Peyer's patch (tissue), 4 donors: ENCODE measurements around the gene FARS2. TPM values are rescaled to one million over a fixed set of nuclear protein-coding genes. Genes with fewer than 3 reads are reported as not detected.

ENCODE experiments used
- DNase-seq, 3 donors: peaks; one replicate each; pipeline ENCODE4 v3.0.0-alpha.2; 2017 to 2019
- H3K27ac ChIP-seq, 4 donors: fragments of 200-600 bp; sonication (generic); one replicate each; pipeline ENCODE4 v1.5.1; 2016 to 2019
- H3K27me3 ChIP-seq, 2 donors: fragments of 200-600 bp; sonication (generic); one replicate each; pipeline ENCODE4 v1.5.1; 2019
- H3K36me3 ChIP-seq, 3 donors: fragments of 200-600 bp; sonication (generic); one replicate each; pipeline ENCODE4 v1.5.1; 2016 to 2019
- H3K4me1 ChIP-seq, 4 donors: fragments of 200-600 bp; sonication (generic); one replicate each; pipeline ENCODE4 v1.5.1; 2016 to 2019
- H3K4me3 ChIP-seq, 4 donors: fragments of 200-600 bp; sonication (generic); 1 replicate in 3 of 4; 2 replicates in 1 of 4; pipeline ENCODE4 v1.5.1; 2016 to 2019; ENCODE audit warnings: mild to moderate bottlenecking in 1 of 4
- H3K9me3 ChIP-seq, 4 donors: fragments of 200-600 bp; sonication (generic); one replicate each; pipeline ENCODE4 v1.5.1; 2016 to 2019; ENCODE audit warnings: mild to moderate bottlenecking in 1 of 4
- POLR2A ChIP-seq, 2 donors: fragments of 450-650 bp; IDR thresholded peaks; one replicate each; pipeline ENCODE4 v1.5.1; 2017; ENCODE audit warnings: antibody characterized with exemption in 2 of 2, mild to moderate bottlenecking in 2 of 2, moderate library complexity in 2 of 2
- total RNA-seq, 4 donors: library from RNA; depleted of rRNA; stranded (reverse); fragments of >200 nt; gene quantifications; one replicate each; pipeline ENCODE4 v1.1.0, GENCODE V29; 2016
- TF ChIP-seq, protein P1 (sequence below), 6 experiments: fragments of 450-650 bp in 4 of 6; fragments of 200-600 bp in 2 of 6; sonication (generic) in 1 of 6; IDR thresholded peaks; one replicate each; pipeline ENCODE4 v1.5.1; 2017 to 2019; ENCODE audit warnings: antibody characterized with exemption in 6 of 6, mild to moderate bottlenecking in 3 of 6, moderate library complexity in 1 of 6

FARS2 gene
- total RNA-seq, 4 donors from 2014 or later = 9.5 to 42.1 (median 17.1) TPM

- Histone ChIP-seq H3K36me3 (no peaks in the 10 kb centered on the region), H3K9me3 (no peaks in the 10 kb centered on the region)
Observed at GRCh38 chr6:5425267-5425666, 164.0 kb downstream of the FARS2 start.

DNA sequence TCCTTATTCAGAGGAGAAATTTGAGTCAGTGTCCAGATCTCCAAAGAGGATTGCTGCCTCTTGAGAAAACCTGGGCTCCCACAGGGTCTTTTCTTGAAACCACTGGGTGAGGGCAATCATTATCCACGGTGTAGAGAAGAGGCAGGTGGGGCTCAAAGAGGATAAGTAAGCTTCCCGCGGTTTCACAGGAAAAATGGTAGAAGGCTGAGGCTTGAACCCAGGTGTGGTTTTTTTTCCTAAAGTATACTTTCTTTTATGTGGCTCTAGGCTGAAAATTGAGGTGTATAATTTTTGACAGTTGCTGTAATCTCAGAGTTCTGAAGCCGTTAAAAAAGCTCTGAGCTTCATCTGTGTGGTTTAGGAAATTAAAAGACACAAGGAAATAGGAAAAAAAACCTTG, 164.5 kb downstream of the FARS2 start:
- no peak for DNase-seq
- H3K27me3 ChIP-seq = no peaks in the 10 kb centered on the region
- no peaks in the 10 kb centered on the region for H3K9me3 ChIP-seq

More at GRCh38 chr6:5425267-5425666, 164.0 kb downstream of the FARS2 start:
- no peak overlapping the region for H3K4me3 ChIP-seq
- H3K27ac ChIP-seq = no peak overlapping the region
- no peaks in the 10 kb centered on the region for H3K4me1 ChIP-seq
- no peaks in the 10 kb centered on the region for H3K27me3 ChIP-seq
- no peak for TF ChIP-seq POLR2A (IDR thresholded peaks at IDR 0.05)
- TF ChIP-seq, protein P1, sequence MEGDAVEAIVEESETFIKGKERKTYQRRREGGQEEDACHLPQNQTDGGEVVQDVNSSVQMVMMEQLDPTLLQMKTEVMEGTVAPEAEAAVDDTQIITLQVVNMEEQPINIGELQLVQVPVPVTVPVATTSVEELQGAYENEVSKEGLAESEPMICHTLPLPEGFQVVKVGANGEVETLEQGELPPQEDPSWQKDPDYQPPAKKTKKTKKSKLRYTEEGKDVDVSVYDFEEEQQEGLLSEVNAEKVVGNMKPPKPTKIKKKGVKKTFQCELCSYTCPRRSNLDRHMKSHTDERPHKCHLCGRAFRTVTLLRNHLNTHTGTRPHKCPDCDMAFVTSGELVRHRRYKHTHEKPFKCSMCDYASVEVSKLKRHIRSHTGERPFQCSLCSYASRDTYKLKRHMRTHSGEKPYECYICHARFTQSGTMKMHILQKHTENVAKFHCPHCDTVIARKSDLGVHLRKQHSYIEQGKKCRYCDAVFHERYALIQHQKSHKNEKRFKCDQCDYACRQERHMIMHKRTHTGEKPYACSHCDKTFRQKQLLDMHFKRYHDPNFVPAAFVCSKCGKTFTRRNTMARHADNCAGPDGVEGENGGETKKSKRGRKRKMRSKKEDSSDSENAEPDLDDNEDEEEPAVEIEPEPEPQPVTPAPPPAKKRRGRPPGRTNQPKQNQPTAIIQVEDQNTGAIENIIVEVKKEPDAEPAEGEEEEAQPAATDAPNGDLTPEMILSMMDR (IDR thresholded peaks at IDR 0.05) = no peak
- no peak for DNase-seq

DNA sequence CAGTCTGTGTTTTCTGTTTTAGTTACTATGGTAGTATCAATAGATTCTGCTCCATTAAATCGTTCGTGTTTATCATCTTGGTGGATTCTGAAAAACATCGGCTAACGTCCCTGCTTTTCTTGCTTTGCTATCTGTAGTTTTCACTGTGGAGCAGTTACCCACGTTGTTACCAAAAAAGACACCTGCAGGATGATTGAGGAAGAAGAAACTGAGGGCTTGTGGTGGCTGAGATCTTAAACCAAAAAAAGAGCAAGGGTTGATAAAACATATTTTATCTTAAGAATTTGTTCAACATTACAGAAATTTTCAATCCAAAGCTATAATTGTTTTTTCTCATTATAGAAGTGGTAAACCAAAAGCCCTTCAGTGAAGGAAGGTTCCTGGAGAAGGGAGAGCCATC, 166.3 kb downstream of the FARS2 start:
- no peak overlapping the region for H3K4me3 ChIP-seq
- H3K36me3 ChIP-seq = no peaks in the 10 kb centered on the region
- H3K27ac ChIP-seq = no peak overlapping the region
- no peak for TF ChIP-seq POLR2A (IDR thresholded peaks at IDR 0.05)
- TF ChIP-seq, protein P1 (IDR thresholded peaks at IDR 0.05) = no peak
- DNase-seq = no peak
- no peaks in the 10 kb centered on the region for H3K27me3 ChIP-seq
- no peaks in the 10 kb centered on the region for H3K4me1 ChIP-seq
- no peaks in the 10 kb centered on the region for H3K9me3 ChIP-seq

More for the DNA sequence above, 164.5 kb downstream of the FARS2 start:
- Histone ChIP-seq H3K27ac (no peak overlapping the region), H3K4me1 (no peaks in the 10 kb centered on the region), H3K4me3 (no peak overlapping the region), H3K36me3 (no peaks in the 10 kb centered on the region)
- no peak for TF ChIP-seq POLR2A (IDR thresholded peaks at IDR 0.05)
- TF ChIP-seq, protein P1 (IDR thresholded peaks at IDR 0.05) = no peak

- DNase-seq = no peak
- Histone ChIP-seq H3K27me3 (no peaks in the 10 kb centered on the region), H3K27ac (no peak overlapping the region), H3K9me3 (no peaks in the 10 kb centered on the region), H3K36me3 (no peaks in the 10 kb centered on the region), H3K4me3 (no peak overlapping the region), H3K4me1 (no peaks in the 10 kb centered on the region)
- no peak for TF ChIP-seq POLR2A (IDR thresholded peaks at IDR 0.05)
- TF ChIP-seq, protein P1 (IDR thresholded peaks at IDR 0.05) = no peak
Observed at GRCh38 chr6:5433324-5433723, 172.0 kb downstream of the FARS2 start.

- no peak for TF ChIP-seq POLR2A (IDR thresholded peaks at IDR 0.05)
- TF ChIP-seq, protein P1 (IDR thresholded peaks at IDR 0.05) = no peak
- H3K36me3 ChIP-seq = no peaks in the 10 kb centered on the region
Observed at GRCh38 chr6:5435449-5435848, 174.1 kb downstream of the FARS2 start.

More at GRCh38 chr6:5435449-5435848, 174.1 kb downstream of the FARS2 start:
- Histone ChIP-seq H3K27me3 (no peaks in the 10 kb centered on the region), H3K9me3 (no peaks in the 10 kb centered on the region), H3K4me1 (no peaks in the 10 kb centered on the region), H3K27ac (no peak overlapping the region), H3K4me3 (no peak overlapping the region)
- DNase-seq = no peak
